Ishikawa (cell line): ENCODE measurements around the gene KCND3.

Source experiments
- CEBPB ChIP-seq: IDR thresholded peaks from 2 replicates; pipeline ENCODE4 v1.6.1; 2012
- CREB1 ChIP-seq: IDR thresholded peaks from 2 replicates; pipeline ENCODE4 v1.6.1; 2012; ENCODE audit warnings: low read depth
- EGR1 ChIP-seq: IDR thresholded peaks from 2 replicates; pipeline ENCODE4 v1.6.1; 2012
- EP300 ChIP-seq: IDR thresholded peaks from 2 replicates; pipeline ENCODE4 v1.6.1; 2012; ENCODE audit warnings: borderline replicate concordance
- FOXM1 ChIP-seq: IDR thresholded peaks from 2 replicates; pipeline ENCODE4 v1.6.1; 2012; ENCODE audit warnings: low read depth, borderline replicate concordance
- NFIC ChIP-seq: IDR thresholded peaks from 2 replicates; pipeline ENCODE4 v1.6.1; 2012
- RAD21 ChIP-seq: IDR thresholded peaks from 2 replicates; pipeline ENCODE4 v1.6.1; 2012; ENCODE audit warnings: low read depth
- TAF1 ChIP-seq: IDR thresholded peaks from 2 replicates; pipeline ENCODE4 v1.6.1; 2012; ENCODE audit warnings: low read depth, mild to moderate bottlenecking
- TCF12 ChIP-seq: IDR thresholded peaks from 2 replicates; pipeline ENCODE4 v1.6.1; 2012; ENCODE audit warnings: low read depth
- TEAD4 ChIP-seq: IDR thresholded peaks from 2 replicates; pipeline ENCODE4 v1.6.1; 2012
- YY1 ChIP-seq: IDR thresholded peaks from 2 replicates; pipeline ENCODE4 v1.6.1; 2012; ENCODE audit warnings: low read depth
- ZBTB7A ChIP-seq: IDR thresholded peaks from 2 replicates; pipeline ENCODE4 v1.6.1; 2012; ENCODE audit warnings: low read depth
- TF ChIP-seq, protein P1 (sequence below): IDR thresholded peaks from 2 replicates; pipeline ENCODE4 v1.6.1; 2012
- TF ChIP-seq, protein P2 (sequence below): IDR thresholded peaks from 2 replicates; pipeline ENCODE4 v1.6.1; 2012
- TF ChIP-seq, protein P3 (sequence below): IDR thresholded peaks from 2 replicates; pipeline ENCODE4 v1.6.1; 2012; ENCODE audit warnings: low read depth, mild to moderate bottlenecking

Gene KCND3

DNA sequence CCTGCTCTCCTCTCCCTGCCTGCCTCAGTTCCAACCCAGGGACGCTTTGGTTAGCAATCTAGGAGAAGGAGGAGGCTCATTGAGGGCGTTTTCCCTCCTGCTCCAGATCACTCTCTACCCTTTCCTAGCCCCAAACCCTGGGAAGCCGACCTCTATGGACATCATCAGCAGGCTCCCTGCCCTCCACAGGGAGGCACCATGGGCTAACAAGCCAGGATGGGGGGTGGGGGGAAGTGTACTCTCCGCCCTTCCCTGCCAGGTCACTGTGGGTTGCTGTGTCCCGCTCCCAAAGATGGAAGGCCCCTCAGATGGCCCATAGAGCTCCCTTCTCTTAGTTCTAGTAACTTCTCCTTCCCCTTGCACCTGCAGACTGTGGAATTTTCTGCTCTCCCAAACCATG is 35.7 kb downstream of the KCND3 start:
- no peak for TF ChIP-seq ZBTB7A
- no peak for TF ChIP-seq FOXM1
- TF ChIP-seq RAD21, result no peak
- TF ChIP-seq TAF1, result no peak
- TF ChIP-seq EP300, result no peak
- TF ChIP-seq CREB1, result no peak
- TF ChIP-seq, protein P1, sequence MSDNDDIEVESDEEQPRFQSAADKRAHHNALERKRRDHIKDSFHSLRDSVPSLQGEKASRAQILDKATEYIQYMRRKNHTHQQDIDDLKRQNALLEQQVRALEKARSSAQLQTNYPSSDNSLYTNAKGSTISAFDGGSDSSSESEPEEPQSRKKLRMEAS, result no peak
- no peak for TF ChIP-seq YY1
- TF ChIP-seq EGR1, result no peak
- TF ChIP-seq TCF12, result no peak
- no peak for TF ChIP-seq NFIC
- TF ChIP-seq, protein P2, sequence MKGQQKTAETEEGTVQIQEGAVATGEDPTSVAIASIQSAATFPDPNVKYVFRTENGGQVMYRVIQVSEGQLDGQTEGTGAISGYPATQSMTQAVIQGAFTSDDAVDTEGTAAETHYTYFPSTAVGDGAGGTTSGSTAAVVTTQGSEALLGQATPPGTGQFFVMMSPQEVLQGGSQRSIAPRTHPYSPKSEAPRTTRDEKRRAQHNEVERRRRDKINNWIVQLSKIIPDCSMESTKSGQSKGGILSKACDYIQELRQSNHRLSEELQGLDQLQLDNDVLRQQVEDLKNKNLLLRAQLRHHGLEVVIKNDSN, result no peak
- no peak for TF ChIP-seq TEAD4
- no peak for TF ChIP-seq CEBPB
- TF ChIP-seq, protein P3, sequence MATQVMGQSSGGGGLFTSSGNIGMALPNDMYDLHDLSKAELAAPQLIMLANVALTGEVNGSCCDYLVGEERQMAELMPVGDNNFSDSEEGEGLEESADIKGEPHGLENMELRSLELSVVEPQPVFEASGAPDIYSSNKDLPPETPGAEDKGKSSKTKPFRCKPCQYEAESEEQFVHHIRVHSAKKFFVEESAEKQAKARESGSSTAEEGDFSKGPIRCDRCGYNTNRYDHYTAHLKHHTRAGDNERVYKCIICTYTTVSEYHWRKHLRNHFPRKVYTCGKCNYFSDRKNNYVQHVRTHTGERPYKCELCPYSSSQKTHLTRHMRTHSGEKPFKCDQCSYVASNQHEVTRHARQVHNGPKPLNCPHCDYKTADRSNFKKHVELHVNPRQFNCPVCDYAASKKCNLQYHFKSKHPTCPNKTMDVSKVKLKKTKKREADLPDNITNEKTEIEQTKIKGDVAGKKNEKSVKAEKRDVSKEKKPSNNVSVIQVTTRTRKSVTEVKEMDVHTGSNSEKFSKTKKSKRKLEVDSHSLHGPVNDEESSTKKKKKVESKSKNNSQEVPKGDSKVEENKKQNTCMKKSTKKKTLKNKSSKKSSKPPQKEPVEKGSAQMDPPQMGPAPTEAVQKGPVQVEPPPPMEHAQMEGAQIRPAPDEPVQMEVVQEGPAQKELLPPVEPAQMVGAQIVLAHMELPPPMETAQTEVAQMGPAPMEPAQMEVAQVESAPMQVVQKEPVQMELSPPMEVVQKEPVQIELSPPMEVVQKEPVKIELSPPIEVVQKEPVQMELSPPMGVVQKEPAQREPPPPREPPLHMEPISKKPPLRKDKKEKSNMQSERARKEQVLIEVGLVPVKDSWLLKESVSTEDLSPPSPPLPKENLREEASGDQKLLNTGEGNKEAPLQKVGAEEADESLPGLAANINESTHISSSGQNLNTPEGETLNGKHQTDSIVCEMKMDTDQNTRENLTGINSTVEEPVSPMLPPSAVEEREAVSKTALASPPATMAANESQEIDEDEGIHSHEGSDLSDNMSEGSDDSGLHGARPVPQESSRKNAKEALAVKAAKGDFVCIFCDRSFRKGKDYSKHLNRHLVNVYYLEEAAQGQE, result no peak

DNA sequence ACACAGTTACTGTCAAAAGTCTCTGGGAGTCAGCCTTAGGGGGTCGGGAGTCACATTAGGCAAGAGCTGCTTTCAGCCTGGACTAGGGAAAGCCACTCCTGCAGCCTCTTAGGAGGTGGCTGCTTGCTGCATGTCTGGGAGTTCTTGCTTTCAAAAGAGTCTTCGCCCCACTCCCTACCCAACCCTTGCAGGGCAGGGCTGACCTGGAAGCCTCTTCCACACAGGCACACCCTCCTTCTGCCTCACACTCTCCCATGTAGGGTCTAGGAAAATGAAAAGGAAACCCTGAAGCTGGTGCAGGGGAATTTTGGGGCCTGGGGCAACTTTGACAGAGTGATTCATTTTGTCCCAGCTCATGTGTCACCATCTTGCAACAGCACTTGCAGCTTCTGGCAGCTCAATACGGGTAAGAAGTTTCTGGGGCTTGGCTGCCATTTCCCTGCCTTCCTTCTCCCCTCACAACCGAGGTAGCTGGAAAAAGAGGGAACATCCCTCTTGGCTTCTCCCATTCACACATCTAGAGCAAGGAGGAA is 37.3 kb downstream of the KCND3 start:
- TF ChIP-seq TAF1 (no peak), FOXM1 (no peak), ZBTB7A (no peak), CREB1 (no peak), RAD21 (no peak), YY1 (no peak), NFIC (no peak), EGR1 (no peak), TCF12 (no peak), TEAD4 (no peak)
- TF ChIP-seq, protein P1, result no peak
- TF ChIP-seq, protein P2, result no peak
- TF ChIP-seq, protein P3, result no peak

DNA sequence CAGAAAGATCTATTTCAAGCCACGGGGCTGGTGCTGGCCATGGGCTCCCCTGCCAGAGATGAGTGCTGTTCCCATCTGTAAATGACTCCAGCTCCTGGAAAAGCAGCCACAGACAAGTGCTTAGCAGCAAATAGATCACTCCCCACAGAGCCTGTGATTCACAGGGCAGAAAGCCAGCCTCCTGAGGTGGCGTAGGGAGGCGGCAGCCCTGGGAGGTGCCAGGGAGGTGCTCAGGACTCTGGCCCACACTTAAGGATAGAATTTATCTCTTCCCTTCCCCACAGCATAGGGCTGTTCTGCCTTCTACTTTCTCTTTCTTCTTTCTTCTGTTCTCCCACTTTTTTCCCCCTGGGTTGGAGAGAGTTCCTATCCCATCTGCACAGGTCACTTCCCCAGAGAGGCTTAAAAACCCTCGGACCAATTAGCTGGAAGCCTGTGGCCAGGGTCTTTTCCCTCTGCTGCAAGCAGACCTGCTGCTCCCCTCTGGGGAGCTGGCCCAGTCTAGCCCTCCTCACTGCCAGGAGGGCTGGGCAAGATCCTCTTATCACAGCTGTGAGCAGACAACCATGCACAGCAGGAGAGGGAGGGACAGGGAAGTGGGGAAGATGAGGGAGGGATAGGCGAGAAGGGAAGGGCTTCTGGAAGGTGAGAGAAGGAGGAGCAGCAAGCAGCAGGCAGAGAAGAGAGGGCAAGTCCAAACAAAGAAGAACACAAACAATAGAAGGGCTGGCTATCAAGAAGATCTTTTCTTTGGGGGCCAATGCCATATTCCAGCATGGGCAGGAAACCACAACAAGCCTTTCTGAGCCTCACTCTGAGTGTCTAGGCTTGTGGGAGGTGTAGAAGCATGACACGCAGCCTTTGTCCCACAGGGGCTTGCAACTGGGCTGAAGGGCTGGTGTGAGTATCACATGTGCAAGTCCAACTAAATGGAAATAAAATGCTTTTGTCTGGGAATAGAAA is 41.0 kb downstream of the KCND3 start:
- TF ChIP-seq CEBPB, result no peak
- TF ChIP-seq, protein P1, result no peak

DNA sequence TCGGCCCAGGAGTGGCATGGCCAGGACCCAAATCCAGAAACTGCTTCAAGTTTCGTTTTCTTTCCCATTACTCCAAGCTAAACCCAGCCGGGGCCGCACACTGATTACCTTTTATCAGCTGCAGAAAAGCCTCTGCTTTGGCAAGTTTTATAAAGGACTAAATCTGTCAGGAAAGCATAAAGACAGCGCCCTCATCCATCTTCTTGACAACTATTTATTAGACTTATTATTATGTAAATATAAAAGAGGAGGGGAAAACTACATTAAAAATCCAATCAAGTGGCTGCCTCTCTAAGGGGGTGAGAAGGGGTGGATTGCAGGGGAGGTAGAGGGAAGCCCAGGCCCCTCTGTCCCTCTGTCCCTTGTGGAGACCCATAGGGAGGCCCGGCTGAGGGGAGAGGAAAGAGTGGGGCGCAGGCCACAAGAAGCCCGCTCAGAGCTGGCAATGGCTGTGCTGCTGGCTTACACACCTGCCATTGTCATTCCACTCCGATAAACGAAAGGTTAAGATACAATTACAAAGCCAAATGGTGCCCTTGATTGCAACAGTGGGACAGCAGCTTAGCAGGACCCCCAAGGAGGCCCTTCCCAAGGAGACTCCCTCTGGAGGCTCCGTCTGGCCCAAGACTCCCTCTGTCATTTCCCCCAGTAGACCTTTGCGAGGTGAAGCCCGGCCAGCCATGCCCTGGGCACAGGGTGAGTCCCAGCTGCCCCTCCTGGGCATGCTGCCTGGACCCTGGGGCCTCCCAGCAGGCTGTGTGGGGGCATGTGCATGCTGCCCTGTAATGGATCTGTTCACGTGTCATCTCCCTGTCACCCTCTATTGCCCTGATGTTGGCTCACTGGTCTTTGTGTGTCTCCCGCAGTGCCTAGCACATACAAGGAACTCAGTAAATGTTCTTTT is 45.4 kb downstream of the KCND3 start:
- TF ChIP-seq CREB1 (no peak), RAD21 (no peak), FOXM1 (no peak), TEAD4 (no peak), ZBTB7A (no peak), YY1 (no peak), CEBPB (no peak), EP300 (no peak), EGR1 (no peak), TAF1 (no peak), NFIC (no peak), TCF12 (no peak)
- TF ChIP-seq, protein P2, result no peak
- TF ChIP-seq, protein P3, result no peak
- TF ChIP-seq, protein P1, result no peak
